GM23248 (cell line): ENCODE data around the gene IL12RB1.

ENCODE experiments used
- EZH2 ChIP-seq: fragments of 200-600 bp; sonication (generic); IDR thresholded peaks from 2 replicates; pipeline ENCODE4 v1.6.1; 2018; ENCODE audit warnings: antibody characterized with exemption, mild to moderate bottlenecking; ENCODE audit not compliant: insufficient read depth, poor library complexity, severe bottlenecking
- EZH2phosphoT487 ChIP-seq: fragments of 200-600 bp; sonication (generic); IDR thresholded peaks from 2 replicates; pipeline ENCODE4 v1.6.1; 2018; ENCODE audit warnings: antibody characterized with exemption, moderate library complexity, mild to moderate bottlenecking, low read depth; ENCODE audit not compliant: insufficient read depth

DNA sequence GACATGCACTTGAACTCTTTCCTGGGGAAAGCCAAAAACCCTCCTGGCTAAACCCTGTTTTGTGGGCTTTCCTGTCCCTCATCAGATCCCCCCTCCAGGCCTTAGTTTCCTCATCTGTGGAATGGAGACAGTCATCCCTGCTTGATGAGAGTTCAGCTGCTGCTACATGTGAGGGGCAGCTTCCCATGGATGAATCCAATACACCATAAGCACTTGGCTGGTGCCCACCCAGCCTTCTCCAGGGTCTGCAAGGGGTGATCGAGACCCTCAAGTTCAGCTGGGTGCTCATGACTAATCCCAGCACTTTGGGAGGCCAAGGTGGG, 21.6 kb downstream of the IL12RB1 start:
- TF ChIP-seq EZH2 (no peak), EZH2phosphoT487 (no peak)
